GM18870 (cell line): ENCODE results near the gene IL36A.

Source experiments
- ATAC-seq: cut with Tn5 transposase; IDR thresholded peaks from one replicate; pipeline ENCODE4 v1.9.1; 2021; ENCODE audit warnings: moderate library complexity; ENCODE audit not compliant: unreplicated experiment

The IL36A gene

GRCh38 chr2:113002677-113003076 lies 2.6 kb upstream of the IL36A start:
- no peak for ATAC-seq

GRCh38 chr2:113007250-113007649 lies 2.0 kb downstream of the IL36A start:
- ATAC-seq: no peak

GRCh38 chr2:113009622-113010021 lies 4.4 kb downstream of the IL36A start:
- ATAC-seq: no peak

GRCh38 chr2:113010088-113010487 lies 4.8 kb downstream of the IL36A start:
- no peak for ATAC-seq

- ATAC-seq: no peak
Observed at GRCh38 chr2:113011108-113011507, 5.8 kb downstream of the IL36A start.

GRCh38 chr2:113012436-113013335 lies 7.4 kb downstream of the IL36A start:
- ATAC-seq: no peak

- no peak for ATAC-seq
Observed at GRCh38 chr2:113013336-113013661, 8.0 kb downstream of the IL36A start.

GRCh38 chr2:113014067-113014466 lies 8.8 kb downstream of the IL36A start:
- no peak for ATAC-seq

GRCh38 chr2:113015042-113015441 lies 9.8 kb downstream of the IL36A start:
- no peak for ATAC-seq

GRCh38 chr2:113015655-113016054 lies 10.4 kb downstream of the IL36A start:
- no peak for ATAC-seq

GRCh38 chr2:113018509-113018908 lies 13.2 kb downstream of the IL36A start:
- no peak for ATAC-seq

- ATAC-seq: no peak
Observed at GRCh38 chr2:113021312-113021711, 16.1 kb downstream of the IL36A start.

GRCh38 chr2:113024764-113025163 lies 19.5 kb downstream of the IL36A start:
- no peak for ATAC-seq

- ATAC-seq: no peak
Observed at GRCh38 chr2:113025737-113026136, 20.5 kb downstream of the IL36A start.

- no peak for ATAC-seq
Observed at GRCh38 chr2:113027691-113028090, 22.4 kb downstream of the IL36A start.

- no peak for ATAC-seq
Observed at GRCh38 chr2:113028112-113028511, 22.9 kb downstream of the IL36A start.

- no peak for ATAC-seq
Observed at GRCh38 chr2:113032737-113033136, 27.5 kb downstream of the IL36A start.

GRCh38 chr2:113034016-113034415 lies 28.8 kb downstream of the IL36A start:
- ATAC-seq: no peak

- ATAC-seq: no peak
Observed at GRCh38 chr2:113036763-113037162, 31.5 kb downstream of the IL36A start.

GRCh38 chr2:113038291-113038690 lies 33.0 kb downstream of the IL36A start:
- ATAC-seq: no peak

GRCh38 chr2:113039158-113039557 lies 33.9 kb downstream of the IL36A start:
- no peak for ATAC-seq

- ATAC-seq: no peak
Observed at GRCh38 chr2:113039719-113040118, 34.5 kb downstream of the IL36A start.

- no peak for ATAC-seq
Observed at GRCh38 chr2:113041871-113042270, 36.6 kb downstream of the IL36A start.
